Measurements from ENCODE around the gene COG6.
A peak's percentile ranks its signal among the peaks of the same experiment; 100 is the strongest.

COG6 gene

DNA sequence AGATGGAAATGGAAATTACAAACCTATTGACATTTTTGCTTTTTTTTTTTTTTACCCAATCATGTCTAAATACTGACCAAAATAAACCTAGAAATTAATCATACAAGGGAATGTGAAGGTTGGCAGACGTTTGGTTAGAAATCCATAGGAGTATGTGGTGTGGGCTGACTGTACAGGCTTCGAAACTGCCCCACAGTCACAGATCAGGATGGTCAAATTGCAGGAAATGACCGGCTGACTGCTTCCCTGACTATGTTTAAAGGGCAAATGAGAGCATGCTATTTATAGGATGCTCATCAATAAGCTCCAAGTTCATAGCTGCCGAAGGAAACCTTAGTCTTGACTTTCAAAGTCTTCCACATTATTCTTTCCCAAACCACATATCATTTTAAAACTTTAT, 118.4 kb downstream of the COG6 start:
- no peak for TF ChIP-seq CTCF (IDR thresholded peaks at IDR 0.05; ENCODE audit: low read depth, low read length, missing control alignments)
- no peak overlapping the region for H3K4me3 ChIP-seq (replicated peaks; ENCODE audit: low read depth, low read length)
- DNase-seq (ENCODE audit: extremely low read depth, low read depth): no peak

- no peak for TF ChIP-seq CTCF (IDR thresholded peaks at IDR 0.05; ENCODE audit: low read depth, low read length, missing control alignments)
Observed at GRCh38 chr13:39776439-39776838, 121.0 kb downstream of the COG6 start.

DNA sequence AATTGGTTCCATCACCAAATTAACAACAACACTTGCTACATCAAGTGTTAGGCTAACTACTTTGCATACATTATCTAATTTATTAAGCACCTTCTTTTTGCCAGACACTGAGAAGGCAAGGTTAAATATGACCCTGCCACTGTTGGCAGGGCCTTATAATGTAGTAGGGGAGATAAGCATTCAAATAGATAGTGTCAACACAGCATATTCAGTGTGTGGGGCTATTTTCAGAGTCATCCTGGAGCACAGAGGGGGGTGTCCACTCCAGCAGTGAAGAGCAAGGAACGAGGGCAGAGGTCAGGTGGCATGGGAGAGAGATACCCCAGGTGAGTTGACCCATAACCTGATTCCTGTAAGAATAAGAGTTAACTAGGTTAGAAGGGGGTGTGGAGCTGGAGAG, 121.6 kb downstream of the COG6 start:
- no peak overlapping the region for H3K4me3 ChIP-seq (replicated peaks; ENCODE audit: low read depth, low read length)
- no peak for DNase-seq (ENCODE audit: extremely low read depth, low read depth)
- no peak for TF ChIP-seq CTCF (IDR thresholded peaks at IDR 0.05; ENCODE audit: low read depth, low read length, missing control alignments)

More at GRCh38 chr13:39776439-39776838, 121.0 kb downstream of the COG6 start:
- no peak overlapping the region for H3K4me3 ChIP-seq (replicated peaks; ENCODE audit: low read depth, low read length)
- peak; percentile 43 for DNase-seq (ENCODE audit: extremely low read depth, low read depth)

DNA sequence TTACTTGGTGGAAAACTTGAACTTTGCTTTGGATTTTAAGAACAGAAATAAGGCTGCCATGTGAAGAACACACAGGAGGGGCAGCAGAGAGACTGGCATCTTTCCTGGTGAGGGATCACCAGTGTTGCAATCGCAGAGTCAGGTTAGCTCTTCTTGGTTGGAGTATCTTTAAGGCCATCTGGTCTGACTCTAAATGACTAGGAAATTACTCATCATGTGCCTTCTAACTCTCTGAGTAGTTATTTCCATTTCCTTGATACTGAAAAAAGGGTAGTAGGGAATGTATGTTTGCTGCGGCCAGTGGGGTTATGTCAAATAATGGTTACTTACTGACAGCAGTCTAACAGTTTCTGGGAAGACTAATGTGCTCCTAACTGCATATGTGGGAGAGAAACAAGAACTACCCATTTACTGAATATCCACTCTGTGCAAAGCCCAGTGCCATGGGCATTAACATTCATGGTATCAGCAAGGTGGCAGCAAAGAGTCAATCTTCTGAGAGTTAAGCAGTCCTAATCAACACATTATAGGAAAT, 122.1 kb downstream of the COG6 start:
- no peak overlapping the region for H3K4me3 ChIP-seq (replicated peaks; ENCODE audit: low read depth, low read length)
- TF ChIP-seq CTCF (IDR thresholded peaks at IDR 0.05; ENCODE audit: low read depth, low read length, missing control alignments): peak; percentile 31
- peak; percentile 83 for DNase-seq (ENCODE audit: extremely low read depth, low read depth)

GRCh38 chr13:39779337-39780265, 124.1 kb downstream of the COG6 start:
- H3K4me3 ChIP-seq (replicated peaks; ENCODE audit: low read depth, low read length): no peak overlapping the region
- TF ChIP-seq CTCF (IDR thresholded peaks at IDR 0.05; ENCODE audit: low read depth, low read length, missing control alignments): no peak
- no peak for DNase-seq (ENCODE audit: extremely low read depth, low read depth)

GRCh38 chr13:39780711-39781110, 125.2 kb downstream of the COG6 start:
- TF ChIP-seq CTCF (IDR thresholded peaks at IDR 0.05; ENCODE audit: low read depth, low read length, missing control alignments): no peak
- H3K4me3 ChIP-seq (replicated peaks; ENCODE audit: low read depth, low read length): no peak overlapping the region
- no peak for DNase-seq (ENCODE audit: extremely low read depth, low read depth)

All from HFF-Myc (cell line).